Endodermal cell (in vitro differentiated cells): ENCODE measurements around the gene ATP10D. TPM values are rescaled to one million over a fixed set of nuclear protein-coding genes. Genes with fewer than 3 reads are reported as not detected.

Source experiments
- DNase-seq: peaks from one replicate; pipeline ENCODE4 v3.0.0-alpha.2; 2017
- H3K27ac ChIP-seq: 2 replicates; pipeline ENCODE4 v1.5.1; 2013; ENCODE audit warnings: mild to moderate bottlenecking, low read depth, low read length, moderate library complexity
- H3K27me3 ChIP-seq: 2 replicates; pipeline ENCODE4 v1.6.1; 2013; ENCODE audit warnings: mild to moderate bottlenecking, low read length, moderate library complexity; ENCODE audit not compliant: insufficient read depth, control insufficient read depth, poor library complexity, severe bottlenecking
- H3K36me3 ChIP-seq: 2 replicates; pipeline ENCODE4 v1.7.0; 2013; ENCODE audit warnings: mild to moderate bottlenecking, low read length, moderate library complexity; ENCODE audit not compliant: control insufficient read depth, insufficient read depth
- H3K4me1 ChIP-seq: one replicate; pipeline ENCODE4 v1.7.0; 2013; ENCODE audit warnings: low read length; ENCODE audit not compliant: control insufficient read depth, insufficient read depth
- H3K4me3 ChIP-seq: 2 replicates; pipeline ENCODE4 v1.5.1; 2013; ENCODE audit warnings: mild to moderate bottlenecking, low read length, moderate library complexity
- H3K9ac ChIP-seq: 2 replicates; pipeline ENCODE4 v1.6.1; 2013; ENCODE audit warnings: mild to moderate bottlenecking, low read length, moderate library complexity; ENCODE audit not compliant: poor library complexity, severe bottlenecking; ENCODE audit errors: extremely low read depth
- H3K9me3 ChIP-seq: 2 replicates; pipeline ENCODE4 v1.6.1; 2013; ENCODE audit warnings: mild to moderate bottlenecking, low read length, moderate library complexity; ENCODE audit not compliant: control insufficient read depth
- H3K27ac Mint-ChIP-seq: 2 replicates; pipeline ENCODE4 v1.8.0; 2020; ENCODE audit warnings: mixed read lengths
- H3K27me3 Mint-ChIP-seq: 2 replicates; pipeline ENCODE4 v1.8.0; 2021; ENCODE audit warnings: mild to moderate bottlenecking, mixed read lengths; ENCODE audit not compliant: insufficient read depth
- H3K36me3 Mint-ChIP-seq: 2 replicates; pipeline ENCODE4 v1.8.0; 2020; ENCODE audit warnings: low read depth, mixed read lengths
- H3K4me1 Mint-ChIP-seq: 2 replicates; pipeline ENCODE4 v1.8.0; 2020; ENCODE audit warnings: mixed read lengths
- H3K4me3 Mint-ChIP-seq: 2 replicates; pipeline ENCODE4 v1.8.0; 2020; ENCODE audit warnings: mild to moderate bottlenecking, moderate library complexity, mixed read lengths
- H3K9me3 Mint-ChIP-seq: 2 replicates; pipeline ENCODE4 v1.8.0; 2020; ENCODE audit warnings: mild to moderate bottlenecking, mixed read lengths
- CTCF ChIP-seq: fragments of 200-600 bp; sonication (generic); conservative IDR thresholded peaks from 2 replicates; pipeline ENCODE4 v1.5.0; 2021; ENCODE audit warnings: antibody characterized with exemption, mild to moderate bottlenecking
- WGBS, 2 experiments: methylation state at CpG; one replicate each; pipeline versions ENCODE4 v1.1.5 to v1.1.7; 2013; ENCODE audit warnings: missing lambda C conversion rate in 2 of 2, mixed read lengths in 1 of 2; ENCODE audit not compliant: insufficient coverage in 1 of 2, insufficient read length in 1 of 2; 5-methylcytosine and 5-hydroxymethylcytosine counted together
- total RNA-seq, 2 donors: library from RNA; stranded (reverse); fragmentation: NEBNext Ultra II Directional in 1 of 2; extraction: Animal tissue kit (Norgen Biotek cat#: 25700) in 1 of 2; gene quantifications; 2 replicates in 1 of 2; 3 replicates in 1 of 2; pipeline ENCODE4 v1.2.1, GENCODE V29; 2021

Gene ATP10D
- total RNA-seq, 2 donors from 2014 or later, result 0.27 to 1.1 TPM

DNA sequence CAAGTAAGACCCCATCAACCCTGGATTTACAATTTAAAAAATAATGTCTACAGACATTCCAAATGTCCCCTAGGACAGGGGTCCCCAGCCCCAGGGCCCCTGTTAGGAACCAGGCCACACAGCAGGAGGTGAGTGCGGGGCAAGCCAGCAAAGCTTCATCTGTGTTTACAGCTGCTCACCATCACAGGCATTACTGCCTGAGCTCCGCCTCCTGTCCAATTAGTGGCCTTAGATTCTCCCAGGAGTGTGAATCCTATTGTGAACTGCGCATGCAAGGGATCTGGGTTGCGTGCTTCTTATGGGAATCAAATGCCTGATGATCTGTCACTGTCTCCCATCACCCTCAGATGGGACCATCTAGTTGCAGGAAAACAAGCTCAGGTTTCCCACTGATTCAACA is 146.1 kb downstream of the ATP10D start:
- H3K4me1 Mint-ChIP-seq, result no peaks in the 10 kb centered on the region
- H3K9me3 ChIP-seq, result no peaks in the 10 kb centered on the region
- H3K9me3 Mint-ChIP-seq, result peaks cover 4% of the 10 kb centered on the region
- no peak overlapping the region for H3K4me3 ChIP-seq
- no peaks in the 10 kb centered on the region for H3K36me3 ChIP-seq
- H3K36me3 Mint-ChIP-seq, result no peaks in the 10 kb centered on the region
- no peaks in the 10 kb centered on the region for H3K27me3 ChIP-seq
- no peak overlapping the region for H3K27ac Mint-ChIP-seq
- no peak overlapping the region for H3K4me3 Mint-ChIP-seq
- no peak overlapping the region for H3K27ac ChIP-seq
- WGBS, 2 experiments, result 92 to 94% methylated on average over 4 of the region's 4 CpGs
- no peak overlapping the region for H3K9ac ChIP-seq
- DNase-seq, result no peak
- TF ChIP-seq CTCF, result no peak
- no peaks in the 10 kb centered on the region for H3K4me1 ChIP-seq
- no peaks in the 10 kb centered on the region for H3K27me3 Mint-ChIP-seq

DNA sequence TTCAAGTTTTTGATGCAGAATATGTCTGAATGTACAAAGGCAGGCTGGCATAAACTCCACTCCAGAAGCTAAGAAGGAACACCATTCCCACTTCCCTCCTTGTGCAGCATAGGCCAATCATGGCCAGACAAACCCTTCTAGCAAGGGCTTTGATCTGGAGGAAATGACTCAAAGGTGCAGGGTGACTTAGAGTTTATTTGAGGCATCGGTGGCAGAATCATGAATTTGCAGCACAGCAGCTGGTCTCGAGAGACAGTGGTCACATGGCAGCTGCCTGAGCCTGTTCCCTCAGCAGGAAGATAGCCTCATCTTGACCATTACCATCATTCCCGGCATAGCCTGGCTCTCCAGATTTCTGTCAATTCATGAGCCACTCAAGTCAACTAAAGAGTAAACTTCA is 154.5 kb downstream of the ATP10D start:
- H3K4me1 Mint-ChIP-seq, result no peaks in the 10 kb centered on the region
- peaks cover 10% of the 10 kb centered on the region for H3K9me3 ChIP-seq
- no peak overlapping the region for H3K4me3 ChIP-seq
- DNase-seq, result no peak
- H3K9ac ChIP-seq, result no peak overlapping the region
- H3K27me3 Mint-ChIP-seq, result no peaks in the 10 kb centered on the region
- H3K27me3 ChIP-seq, result no peaks in the 10 kb centered on the region
- H3K27ac Mint-ChIP-seq, result no peak overlapping the region
- H3K4me1 ChIP-seq, result no peaks in the 10 kb centered on the region
- H3K27ac ChIP-seq, result no peak overlapping the region
- no peaks in the 10 kb centered on the region for H3K36me3 ChIP-seq
- H3K4me3 Mint-ChIP-seq, result no peak overlapping the region
- H3K36me3 Mint-ChIP-seq, result no peaks in the 10 kb centered on the region
- WGBS, 2 experiments, result 96 to 100% methylated on average over 2 to 3 of the region's 3 CpGs
- TF ChIP-seq CTCF, result no peak
- H3K9me3 Mint-ChIP-seq, result peaks cover 31% of the 10 kb centered on the region

- no peak for TF ChIP-seq CTCF
Observed at GRCh38 chr4:47640911-47641310, 155.8 kb downstream of the ATP10D start.

More at GRCh38 chr4:47640911-47641310, 155.8 kb downstream of the ATP10D start:
- Histone ChIP-seq H3K9me3 (peaks cover 10% of the 10 kb centered on the region), H3K27ac (no peak overlapping the region), H3K36me3 (no peaks in the 10 kb centered on the region), H3K4me1 (no peaks in the 10 kb centered on the region), H3K27me3 (no peaks in the 10 kb centered on the region), H3K4me3 (no peak overlapping the region), H3K9ac (no peak overlapping the region)
- Mint-ChIP-seq H3K27me3 (no peaks in the 10 kb centered on the region), H3K4me1 (no peaks in the 10 kb centered on the region), H3K36me3 (no peaks in the 10 kb centered on the region), H3K4me3 (no peak overlapping the region), H3K9me3 (peaks cover 29% of the 10 kb centered on the region), H3K27ac (no peak overlapping the region)
- DNase-seq, result no peak
